HG03064 (cell line): Measurements from ENCODE around the gene SLC12A7.

Experiments used
- ATAC-seq: cut with Tn5 transposase; IDR thresholded peaks from one replicate; pipeline ENCODE4 v1.9.1; 2021; ENCODE audit warnings: low read depth; ENCODE audit not compliant: unreplicated experiment

Gene SLC12A7

DNA sequence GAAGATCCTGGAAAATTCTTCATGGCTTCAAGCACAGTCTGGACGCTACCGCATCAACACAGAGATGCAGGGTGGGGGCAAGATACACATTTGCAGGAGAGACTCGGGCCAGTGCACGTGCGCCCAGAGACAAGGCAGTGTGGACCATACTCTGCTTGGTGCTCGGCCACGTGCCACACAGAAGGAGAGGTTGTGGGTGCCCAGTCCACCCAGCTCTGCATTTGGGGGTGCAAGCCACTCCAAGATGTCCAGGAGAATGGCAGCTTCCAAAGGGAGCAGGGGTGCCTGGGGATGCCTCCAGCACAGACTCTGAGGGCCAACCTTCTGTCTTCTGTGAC lies 99.0 kb downstream of the SLC12A7 start:
- no peak for ATAC-seq

GRCh38 chr5:1012313-1012841 lies 99.5 kb downstream of the SLC12A7 start:
- no peak for ATAC-seq

DNA sequence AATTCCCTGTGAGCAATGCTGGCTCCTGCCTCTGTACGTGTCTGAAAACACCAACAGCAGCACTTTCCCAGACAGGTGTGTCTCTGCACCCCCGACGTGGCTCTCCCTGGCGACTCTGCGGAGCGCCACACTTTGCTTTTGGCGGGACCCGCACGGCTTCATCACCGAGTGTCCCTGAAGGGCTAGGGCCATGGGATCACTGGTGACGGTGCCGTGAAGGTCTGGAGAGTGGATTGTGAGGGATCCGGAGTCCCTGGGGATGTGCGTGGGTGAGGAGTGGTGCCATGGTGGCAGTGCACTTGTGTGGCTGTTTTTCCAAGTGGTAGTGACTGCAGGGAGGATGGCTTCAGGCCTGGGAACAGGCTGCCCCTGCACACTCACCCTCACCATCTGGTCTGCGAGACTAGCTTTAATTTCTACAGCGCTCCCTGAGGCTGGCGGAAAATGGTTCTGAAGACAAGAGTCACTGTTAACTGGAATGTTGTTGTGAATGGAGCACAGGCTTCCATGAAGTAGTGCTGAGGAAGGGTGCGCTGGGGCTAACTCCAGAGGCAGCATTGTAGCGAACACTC lies 100.0 kb downstream of the SLC12A7 start:
- no peak for ATAC-seq

DNA sequence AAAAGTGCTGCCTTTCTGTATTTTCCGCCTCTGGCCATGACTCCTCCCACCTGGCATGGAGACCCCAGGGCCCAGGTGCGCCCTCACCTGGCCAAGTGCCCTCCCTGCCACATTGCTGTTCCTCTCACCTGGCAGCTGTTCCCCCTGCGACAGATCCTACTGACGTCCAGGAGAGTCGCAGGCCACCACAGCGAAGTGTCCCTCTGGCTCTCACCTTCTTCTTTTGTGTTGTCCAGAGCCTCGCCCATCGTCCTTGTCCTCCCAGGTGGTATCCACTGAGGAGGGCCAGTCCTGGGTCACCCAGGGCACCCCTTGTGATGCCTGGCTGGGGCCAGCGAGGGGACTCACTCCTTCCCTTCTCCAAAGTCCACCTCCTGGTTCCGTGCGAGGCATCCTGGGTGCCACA lies 100.6 kb downstream of the SLC12A7 start:
- no peak for ATAC-seq

DNA sequence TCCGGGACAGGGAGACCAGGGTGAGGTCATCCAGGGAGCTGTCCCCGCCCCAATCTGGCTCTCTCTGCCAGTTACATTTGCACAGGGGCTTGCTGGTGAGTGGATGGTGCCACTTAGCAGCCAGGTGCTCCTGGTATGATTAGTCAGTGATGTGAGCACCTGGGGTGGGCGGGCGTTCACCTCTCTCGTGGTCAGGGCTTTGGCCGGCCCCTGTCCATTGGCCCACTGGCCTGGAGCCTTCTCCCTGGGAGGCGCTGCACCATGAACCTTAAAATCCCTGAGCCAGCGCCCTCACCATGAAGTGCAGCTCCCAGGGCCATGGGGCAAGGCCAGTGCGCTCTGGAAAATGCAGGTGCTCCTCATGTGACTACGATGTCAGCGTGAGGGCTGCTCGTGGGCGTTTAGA lies 101.2 kb downstream of the SLC12A7 start:
- ATAC-seq = no peak

- ATAC-seq = no peak
These were observed 101.7 kb downstream of the SLC12A7 start for GRCh38 chr5:1010181-1010510.

DNA sequence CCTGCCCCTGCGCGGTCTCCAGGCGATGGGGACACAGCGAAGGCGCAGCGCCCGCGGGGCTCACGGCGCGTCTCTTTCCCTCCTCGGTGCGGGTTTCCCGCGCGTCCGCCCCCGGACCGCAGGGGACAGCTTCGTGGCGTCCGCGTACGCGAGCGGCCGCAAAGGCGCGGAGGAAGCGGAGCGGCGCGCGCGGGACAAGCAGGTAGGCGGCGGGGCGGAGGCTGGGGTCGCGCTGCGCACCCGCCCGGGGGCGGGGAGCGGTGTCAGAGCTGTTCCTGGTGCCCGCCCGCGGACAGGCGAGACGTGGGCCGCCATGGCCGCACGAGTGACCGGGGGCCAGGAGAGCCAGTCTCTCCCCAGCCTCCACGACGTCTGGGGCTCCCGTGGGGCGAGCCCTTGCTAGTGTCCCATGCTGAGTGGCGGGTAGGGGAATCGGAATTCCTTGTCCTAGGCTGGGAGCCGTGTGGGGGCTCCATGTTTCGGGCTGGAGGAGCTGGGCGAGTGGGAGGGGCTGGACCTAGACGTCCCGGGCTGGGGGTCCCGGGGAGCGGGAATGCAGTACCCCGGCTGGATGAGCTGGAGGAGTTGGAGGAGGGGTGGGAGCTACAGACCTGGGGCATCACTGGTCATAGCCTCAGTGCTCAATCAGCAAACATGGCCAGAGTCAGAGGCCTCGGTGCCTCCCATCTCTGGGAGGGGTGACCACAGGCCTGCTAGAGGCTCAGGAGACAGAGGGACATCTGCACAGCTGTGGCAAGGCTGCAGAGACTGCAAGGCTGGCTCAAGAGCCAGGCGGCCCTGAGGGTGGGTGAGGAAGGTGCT lies 102.3 kb downstream of the SLC12A7 start:
- ATAC-seq = no peak

DNA sequence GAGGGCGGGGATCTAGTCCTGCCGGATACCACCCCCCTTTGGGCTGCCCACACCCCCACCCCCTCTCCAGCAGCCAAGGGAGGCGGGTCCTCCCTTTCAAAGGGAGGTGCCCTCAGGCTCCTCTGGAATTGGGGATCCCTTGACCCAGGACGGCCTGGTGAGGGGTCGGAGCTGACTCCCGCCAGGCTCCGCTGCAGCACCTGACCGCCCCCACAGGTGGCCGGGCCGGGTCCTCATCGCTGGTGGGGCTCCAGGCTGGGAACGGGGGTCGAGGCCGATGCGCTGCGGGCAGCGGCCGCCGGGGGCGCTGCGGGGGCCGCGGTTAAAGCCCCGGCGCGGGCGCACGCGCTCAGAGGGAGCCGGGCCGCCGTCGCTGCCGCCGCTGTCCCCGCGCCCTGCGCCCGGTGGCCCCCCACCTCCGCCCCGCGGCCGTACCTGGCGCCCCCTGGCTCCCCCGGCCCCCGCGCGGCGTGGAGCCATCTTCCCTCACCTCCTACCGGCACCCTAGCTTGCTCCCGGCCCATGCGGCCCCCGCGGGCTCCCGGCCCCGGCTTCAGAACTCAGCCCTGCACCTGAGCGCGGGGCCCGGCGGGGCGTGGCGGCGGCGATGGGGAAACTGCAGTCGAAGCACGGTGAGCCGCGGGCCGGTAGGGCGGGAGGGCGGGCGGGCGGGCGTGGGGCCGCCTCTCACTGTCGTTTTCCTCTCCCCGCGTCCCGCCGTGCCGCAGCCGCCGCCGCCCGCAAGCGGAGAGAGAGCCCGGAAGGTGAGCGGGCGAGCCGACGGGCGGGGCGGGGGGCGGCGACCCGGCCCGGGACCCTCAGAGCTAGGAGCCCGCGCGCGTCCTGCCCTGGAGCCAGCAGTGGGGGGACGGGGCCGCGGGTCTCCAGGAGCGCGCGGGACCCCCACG lies 103.2 kb downstream of the SLC12A7 start, which contains the start of gene NKD2:
Gene NKD2 (plus strand): TSS at position 352 of the 908 bp plus-strand sequence. CDS start 256 bp downstream, at position 608.
- no peak for ATAC-seq

DNA sequence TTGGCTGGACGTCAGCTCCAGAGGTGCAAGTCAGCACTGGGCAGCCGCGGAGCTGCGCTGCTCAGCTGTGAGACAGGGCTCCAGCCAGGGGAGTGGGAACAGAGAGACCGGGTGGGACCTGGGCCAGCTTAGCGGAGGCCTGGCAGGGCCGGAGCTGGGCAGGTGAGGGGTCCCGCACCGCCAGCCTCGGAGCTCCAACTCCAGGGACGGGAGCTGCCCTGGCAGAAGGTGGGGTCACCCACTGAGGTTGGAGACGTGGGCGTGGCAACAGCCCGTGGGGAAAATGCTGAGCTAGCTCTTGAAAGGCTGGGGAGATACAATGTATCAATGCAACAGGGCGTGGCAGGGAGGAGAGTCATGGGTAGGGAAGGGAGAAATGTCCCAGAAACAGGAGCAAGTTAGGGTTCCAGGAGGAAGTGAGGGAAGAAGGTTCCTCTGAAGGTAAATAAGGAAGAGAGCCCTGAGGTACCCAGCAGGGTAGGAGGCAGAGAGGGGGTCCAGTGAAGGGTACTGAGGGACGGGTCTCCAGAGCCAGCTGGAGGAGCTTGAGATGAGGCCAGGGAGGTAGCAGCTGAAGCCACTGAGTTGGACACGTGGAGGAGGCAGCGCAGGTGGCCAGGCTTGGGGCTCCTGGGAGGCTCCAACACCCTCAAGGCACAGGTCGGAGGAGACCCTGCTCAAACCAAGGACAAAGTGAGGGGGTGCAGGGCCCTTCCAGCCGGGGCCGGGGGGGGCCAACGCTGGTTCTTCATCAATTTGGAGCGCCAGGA lies 104.0 kb downstream of the SLC12A7 start:
- ATAC-seq = no peak

DNA sequence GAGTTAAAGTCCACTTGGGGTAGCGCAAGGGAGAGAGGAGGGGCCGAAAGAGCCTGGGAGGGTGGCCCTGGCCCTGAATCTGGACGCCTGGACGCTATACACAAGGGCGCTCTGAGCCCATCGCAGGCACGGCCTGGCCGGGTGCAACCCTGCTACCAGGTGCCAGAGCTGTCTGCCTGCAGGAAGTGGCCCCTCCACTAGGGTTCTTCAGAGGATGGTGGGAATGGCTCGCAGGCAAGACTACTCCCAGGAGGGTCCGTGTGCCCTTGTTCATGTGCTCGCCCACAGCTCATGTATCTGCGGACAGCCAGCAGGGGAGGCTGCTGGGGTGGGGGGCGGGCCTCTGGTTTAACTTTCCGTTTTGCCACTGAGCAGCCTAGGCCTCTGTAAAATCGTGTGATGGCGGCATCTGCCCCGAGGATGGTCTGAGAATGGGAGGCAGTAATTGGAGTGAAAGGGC lies 104.6 kb downstream of the SLC12A7 start:
- ATAC-seq = no peak

GRCh38 chr5:1006656-1007071 lies 105.2 kb downstream of the SLC12A7 start:
- ATAC-seq = no peak

- ATAC-seq = no peak
These were observed 105.8 kb downstream of the SLC12A7 start for GRCh38 chr5:1005904-1006655.

DNA sequence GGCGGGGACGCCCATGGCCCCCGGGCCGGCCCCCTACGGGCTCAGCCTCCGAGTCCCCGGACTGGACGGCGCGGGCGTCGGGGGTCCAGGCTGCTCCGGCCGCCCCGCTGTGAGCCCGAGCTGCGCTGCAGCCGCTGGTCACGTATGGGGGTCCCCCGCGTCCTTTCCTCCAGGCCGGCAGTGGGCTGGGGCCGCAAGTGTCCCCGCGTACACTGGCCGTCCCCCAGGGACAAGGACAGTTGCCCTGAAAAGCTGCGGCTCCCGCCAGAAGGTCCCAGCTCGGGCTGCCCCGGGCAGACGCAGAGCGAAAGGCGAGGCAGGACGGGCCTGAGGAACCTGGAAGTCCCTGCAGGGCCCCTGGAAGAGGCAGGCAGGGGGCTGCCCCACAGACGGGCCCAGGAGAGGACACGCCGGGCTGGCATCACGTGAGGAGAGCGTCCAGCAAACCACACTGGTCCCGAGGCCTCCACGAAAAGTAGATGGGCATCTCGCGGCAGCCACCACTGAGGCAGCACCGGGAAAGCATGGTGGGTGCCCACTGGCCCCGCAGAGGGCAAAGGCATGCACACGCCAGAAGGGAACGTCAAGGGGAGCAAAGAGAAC lies 106.5 kb downstream of the SLC12A7 start:
- ATAC-seq = no peak

DNA sequence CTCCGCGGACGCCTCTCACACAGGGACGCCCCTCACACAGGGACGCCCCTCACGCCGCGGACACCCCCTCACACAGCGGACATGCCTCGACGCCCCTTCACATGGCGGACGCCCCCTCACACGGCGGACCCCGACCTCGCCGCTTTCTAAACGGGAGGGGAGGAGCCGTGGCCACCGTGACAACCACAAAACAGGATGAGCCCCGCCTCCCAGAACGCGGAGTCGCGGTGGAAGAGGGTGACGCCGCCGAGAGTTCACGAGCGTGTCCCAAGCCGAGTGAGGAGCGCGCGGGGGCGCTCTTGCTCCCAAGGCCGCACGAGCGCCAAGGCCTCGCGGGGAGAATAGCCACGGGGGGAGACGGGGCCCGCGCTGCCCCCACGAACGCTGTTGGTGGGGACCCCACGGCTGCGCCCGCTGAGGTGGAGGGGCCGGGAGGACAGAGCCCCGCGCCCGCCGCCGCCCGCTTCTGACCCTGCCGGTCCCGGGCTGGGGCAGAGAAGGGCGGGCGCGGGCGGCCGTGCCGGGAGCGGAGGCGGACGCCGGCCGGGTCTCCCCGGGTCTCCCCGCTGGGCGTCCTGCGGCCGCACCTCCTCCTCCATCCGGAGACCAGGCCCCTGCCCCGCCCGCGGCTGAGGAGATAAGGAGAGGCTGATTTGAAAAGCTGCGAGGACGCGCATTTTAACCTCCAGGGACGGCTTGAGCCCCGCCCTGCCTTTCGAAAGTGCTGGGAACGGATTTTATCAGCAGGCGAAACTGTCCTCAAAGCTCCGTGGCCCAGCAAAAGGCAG lies 107.2 kb downstream of the SLC12A7 start:
- ATAC-seq = no peak

- ATAC-seq = no peak
These were observed 108.4 kb downstream of the SLC12A7 start for GRCh38 chr5:1003296-1003937.

GRCh38 chr5:1002836-1003235 lies 109.0 kb downstream of the SLC12A7 start:
- no peak for ATAC-seq

GRCh38 chr5:1002271-1002546 lies 109.7 kb downstream of the SLC12A7 start:
- ATAC-seq = no peak
